ENCODE measurements around the gene MYO3B.

- no peak for TF ChIP-seq POLR2A (IDR thresholded peaks at IDR 0.05; ENCODE audit: low read length)
- TF ChIP-seq GATA1 (IDR thresholded peaks at IDR 0.05; ENCODE audit: low read depth, low read length) = no peak
Observed at GRCh38 chr2:170605862-170606261, 427.9 kb downstream of the MYO3B start.
